GM19023 (cell line): ENCODE data around the gene VOPP1.
"Not testable (repeated sequence)": the region's sequence is repeated elsewhere in the genome, so short reads cannot be mapped to it uniquely, and the experiment has no call there.

Source experiments
- ATAC-seq: cut with Tn5 transposase; IDR thresholded peaks from one replicate; pipeline ENCODE4 v1.9.1; 2021; ENCODE audit warnings: mild to moderate bottlenecking, moderate library complexity; ENCODE audit not compliant: unreplicated experiment

VOPP1 gene, protein sequence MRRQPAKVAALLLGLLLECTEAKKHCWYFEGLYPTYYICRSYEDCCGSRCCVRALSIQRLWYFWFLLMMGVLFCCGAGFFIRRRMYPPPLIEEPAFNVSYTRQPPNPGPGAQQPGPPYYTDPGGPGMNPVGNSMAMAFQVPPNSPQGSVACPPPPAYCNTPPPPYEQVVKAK

DNA sequence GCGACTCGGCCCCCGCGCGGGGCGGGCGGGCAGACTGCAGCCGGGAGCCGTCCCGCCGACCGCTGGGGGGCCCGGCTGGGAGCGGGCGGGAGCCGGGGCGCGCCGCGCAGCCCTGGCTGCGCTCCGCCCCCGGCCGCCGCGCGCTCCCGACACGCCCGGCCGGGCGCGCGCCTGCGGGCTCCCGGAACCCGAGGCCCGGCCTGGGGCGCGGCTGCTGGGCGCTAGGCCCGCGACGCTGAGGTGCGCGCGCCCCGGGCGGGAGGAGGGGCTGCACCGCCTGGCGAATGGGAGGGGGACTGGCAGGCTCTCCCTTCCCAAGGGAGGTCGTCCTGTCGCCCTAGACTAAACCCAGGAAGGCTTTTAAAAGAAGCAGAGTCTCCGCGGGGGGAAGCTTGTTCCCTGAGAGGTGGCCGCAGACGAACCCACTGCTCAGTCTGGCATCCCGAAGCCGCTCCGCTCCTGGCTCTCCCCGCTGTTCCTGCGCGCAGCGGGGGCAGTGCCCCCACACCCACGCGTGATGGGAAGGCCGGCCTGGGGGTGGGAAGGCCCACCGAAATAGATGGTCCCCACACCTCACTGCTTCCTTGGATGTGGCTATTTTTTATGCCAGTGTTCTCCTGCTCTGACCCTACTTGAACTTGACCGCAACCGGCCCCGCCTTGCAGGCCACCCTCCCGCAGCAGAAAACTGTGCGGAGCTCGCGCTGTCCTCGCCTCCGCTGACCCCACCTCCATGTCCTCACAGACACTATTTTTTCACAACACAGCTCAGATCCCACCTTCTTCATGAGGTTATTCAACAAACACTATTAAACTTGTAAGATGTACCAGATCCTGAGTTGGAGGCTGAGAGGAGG is at the start of gene VOPP1:
Gene VOPP1 (minus strand): TSS at position 125 of the 856 bp plus-strand sequence. CDS start 178 bp downstream, outside the sequence.
- ATAC-seq, result peak; percentile 54

DNA sequence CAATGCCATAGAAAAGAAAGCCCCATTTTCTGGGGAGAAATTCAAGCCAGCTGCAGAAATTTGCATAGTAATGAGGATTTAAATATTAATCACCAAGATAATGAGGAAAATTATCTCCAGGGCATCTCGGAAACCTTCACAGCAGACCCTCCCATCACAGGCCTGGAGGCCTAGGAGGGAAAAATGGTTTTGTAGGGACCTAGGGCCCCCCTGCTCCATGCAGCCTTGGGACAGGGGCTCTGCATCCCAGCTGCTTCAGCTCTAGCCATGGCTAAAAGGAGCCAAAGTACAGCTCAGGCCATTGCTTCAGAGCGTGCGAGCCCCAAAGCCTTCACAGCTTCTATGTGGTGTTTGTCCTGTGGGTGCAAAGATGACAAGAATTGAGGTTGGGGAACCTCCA is 46.6 kb upstream of the VOPP1 start:
- no peak for ATAC-seq

DNA sequence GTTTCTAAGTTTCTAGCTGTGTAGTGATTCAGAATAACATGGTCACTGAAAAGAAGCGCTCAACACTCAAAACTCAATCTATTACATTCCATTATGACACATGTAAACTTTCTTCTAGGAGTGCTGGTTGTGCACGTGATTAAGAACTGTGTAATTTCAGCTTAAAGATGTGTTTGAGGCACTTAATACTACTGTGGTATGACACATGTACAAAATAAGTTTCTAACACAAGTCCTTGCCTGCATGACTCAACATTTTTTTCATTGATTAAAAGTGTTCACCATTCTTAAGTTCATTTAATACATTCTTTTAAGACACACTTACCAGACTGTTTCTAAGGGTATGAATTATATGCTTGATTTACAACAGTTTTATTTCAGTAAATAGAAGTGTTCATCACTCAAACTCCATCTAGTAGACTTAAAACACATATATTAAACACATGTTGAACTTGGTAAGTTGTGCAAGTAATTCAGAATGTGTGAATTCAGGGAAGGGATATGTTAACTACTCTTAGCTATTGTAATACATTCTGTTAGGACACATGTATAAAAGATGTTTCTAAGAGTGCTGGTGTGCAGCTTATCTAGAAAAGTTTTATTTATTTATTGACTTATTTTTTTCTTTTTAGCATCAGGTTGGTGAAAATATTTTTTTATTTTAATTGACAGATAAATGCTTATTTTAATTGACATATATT is 42.2 kb upstream of the VOPP1 start:
- not testable (repeated sequence) for ATAC-seq

DNA sequence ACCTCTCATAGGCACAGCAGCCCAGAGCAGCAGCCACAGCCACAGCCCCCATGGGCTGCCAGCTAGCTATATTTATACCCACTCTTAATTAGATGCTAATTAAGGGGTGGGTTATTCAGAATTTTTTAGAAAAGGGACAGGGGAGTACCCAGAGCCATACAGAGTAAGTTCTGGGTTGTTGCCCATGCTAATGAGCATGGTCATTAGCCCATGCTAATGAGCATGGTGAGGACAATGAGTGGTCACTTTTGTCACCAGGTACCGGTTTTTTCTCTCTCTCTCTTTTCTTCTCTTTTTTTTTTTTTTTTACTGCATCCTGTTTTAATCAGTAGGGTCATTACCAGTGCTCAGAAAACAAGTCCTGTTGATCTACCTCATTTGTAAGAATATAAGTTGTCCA is 37.4 kb upstream of the VOPP1 start:
- ATAC-seq, result not testable (repeated sequence)

DNA sequence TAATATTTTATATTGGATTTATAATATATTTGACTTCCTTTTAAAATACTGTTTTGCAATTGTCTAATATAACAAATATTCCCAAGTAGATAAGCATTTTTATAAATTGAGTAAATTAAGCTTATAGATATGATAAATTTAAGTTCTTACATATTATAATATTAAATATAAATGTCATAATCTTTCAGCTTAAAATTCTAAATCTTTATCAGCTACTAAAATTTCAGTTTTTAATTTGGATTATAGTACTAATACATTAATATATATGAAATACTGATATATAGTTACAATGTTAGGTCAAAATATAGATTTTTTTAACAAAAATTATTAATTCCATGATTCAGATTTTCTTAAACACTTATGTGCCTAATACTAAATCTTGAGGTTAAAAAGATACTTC is 33.4 kb upstream of the VOPP1 start:
- ATAC-seq, result not testable (repeated sequence)

DNA sequence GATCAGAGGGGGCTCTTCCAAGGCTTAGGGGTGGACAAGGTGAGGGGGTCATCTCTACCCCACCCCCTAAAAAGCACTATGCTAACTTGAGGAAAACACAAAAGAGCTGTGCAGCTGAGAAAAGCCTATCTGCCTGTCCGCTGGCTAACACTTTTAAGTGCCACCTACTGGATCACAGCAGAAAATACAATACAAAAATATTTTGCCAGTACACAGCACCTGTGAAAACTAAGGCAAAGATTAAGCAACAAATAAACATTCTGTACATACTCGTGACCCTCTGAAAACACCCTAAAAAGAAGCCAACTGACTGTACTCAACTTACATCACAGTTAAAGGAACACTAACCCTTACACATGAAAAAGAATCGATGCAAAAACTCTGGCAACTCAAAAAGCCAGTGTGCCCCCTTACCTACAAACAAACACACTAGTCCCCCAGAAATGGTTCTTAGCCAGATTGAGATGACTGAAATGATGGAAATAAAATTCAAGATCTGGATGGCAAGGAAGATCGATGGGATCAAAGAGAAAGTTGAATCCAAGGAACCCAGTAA is 25.7 kb upstream of the VOPP1 start:
- ATAC-seq, result not testable (repeated sequence)

DNA sequence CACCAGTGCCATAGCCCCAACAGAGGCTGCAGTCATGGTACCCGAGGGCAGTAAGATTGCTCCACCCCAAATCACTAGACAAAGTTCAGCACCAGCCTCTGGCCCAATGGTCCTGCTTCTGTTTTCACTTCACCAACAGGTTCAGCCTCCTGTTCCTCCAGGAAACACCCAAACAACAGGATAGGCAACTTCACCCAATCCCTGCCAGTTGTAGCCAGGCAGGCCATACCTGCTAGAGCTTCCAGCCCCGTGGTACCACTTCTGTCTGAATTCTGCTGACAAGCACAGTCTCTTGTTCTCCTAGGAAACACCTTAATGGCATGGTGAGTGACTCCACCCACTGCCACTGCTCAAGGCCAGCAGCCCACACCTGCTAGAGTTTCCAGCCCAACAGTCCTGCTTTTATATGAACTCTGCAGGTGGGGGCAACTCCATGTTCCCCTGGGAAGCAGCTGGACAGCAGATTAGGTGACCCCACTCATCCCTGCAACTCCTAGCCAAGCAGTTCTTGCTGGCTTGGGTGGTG is 25.0 kb upstream of the VOPP1 start:
- ATAC-seq, result not testable (repeated sequence)

DNA sequence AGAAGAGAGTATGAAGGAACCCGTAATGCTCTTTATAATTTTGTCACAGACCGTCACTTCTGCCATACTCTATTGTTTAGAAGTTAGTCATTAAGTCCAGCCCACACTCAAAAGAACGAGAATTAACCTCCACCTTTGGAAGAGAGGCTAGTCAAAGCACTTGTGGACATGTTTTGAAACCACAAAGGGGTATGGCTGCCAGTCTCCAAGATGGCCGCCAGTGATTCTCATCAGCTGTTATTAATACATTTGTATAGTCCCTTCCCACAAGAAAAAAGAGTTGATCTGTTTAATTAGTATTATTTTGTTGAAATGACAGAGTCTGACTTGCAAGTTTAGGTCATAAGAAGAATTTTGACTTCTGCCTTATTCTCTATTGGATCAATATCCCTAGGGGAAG is 23.2 kb upstream of the VOPP1 start:
- no peak for ATAC-seq

DNA sequence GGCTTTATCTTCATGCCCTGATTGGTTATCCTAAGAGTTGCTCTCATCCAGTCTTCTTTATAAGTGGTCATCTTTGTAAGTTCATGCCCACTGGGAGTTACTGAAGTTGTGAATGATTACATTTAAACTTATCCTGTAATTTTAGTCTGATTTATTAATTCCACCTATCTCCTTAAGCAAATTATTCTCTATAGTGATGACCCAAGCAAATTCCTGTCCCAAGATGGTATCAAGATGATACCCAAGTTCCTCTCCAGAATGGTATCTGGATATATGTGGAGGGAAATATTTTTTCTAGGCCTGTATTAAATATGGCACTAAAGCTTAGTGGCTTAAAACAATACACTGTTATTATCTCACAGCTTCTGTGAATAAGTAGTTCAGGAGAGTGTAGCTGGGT is 22.6 kb upstream of the VOPP1 start:
- ATAC-seq, result no peak

DNA sequence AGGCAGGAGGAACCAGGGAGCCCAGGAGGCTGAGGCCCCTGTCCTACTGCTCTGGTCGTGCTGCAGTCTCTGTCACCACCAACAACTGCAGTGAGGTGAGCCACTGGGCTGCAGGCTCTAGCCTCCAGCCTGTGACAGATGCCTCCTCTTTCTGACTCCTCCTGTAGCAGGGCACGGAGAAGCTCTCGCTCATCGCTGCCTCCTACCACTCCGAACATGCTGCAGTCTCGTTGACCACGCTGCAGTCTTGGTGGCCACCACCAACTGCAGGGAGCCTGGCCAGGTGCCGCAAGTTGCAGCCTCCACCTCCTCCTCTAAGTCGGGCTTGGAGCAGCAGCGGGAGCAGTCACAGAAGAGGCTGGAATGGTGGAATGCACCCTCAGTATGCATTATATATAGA is 22.1 kb upstream of the VOPP1 start:
- ATAC-seq, result no peak

DNA sequence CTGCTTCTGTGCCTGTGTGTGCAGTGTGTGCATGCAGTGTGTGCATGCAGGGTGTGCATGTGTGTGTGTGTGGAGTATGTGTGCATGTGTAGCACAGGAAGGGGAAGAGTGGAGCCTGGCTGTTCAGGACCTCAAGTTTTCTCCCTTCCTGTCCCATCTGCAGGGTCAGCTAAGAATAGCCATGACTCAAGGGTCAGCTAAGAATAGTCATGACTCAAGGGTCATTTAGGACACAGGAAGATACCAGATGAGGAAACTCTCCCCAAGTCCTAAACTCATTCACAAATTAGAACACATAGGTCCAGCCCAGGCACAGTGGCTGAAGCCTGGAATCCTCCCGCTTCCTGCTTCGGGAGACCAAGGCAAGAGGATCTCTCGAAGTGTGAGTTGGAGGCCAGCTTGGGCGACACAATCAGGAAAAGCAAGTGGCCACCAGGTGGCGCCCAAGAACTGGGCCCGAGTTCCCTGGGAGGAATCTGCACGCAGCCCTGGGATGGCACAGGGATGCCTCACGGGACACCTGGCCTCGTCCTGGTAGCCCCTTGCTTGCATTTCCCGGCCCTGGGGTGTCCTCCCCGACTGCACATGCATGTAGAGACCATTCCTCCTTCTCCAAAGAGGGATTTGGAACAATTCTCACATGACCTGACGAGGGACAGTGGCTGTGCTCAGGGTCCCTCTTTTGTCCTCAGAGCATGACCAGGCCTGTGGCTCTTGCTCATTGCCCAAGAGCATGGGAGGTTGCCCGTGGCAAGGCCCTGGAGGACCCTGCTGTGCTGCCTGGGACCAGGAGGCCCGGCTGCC is 21.4 kb upstream of the VOPP1 start:
- peak; percentile 58 for ATAC-seq

DNA sequence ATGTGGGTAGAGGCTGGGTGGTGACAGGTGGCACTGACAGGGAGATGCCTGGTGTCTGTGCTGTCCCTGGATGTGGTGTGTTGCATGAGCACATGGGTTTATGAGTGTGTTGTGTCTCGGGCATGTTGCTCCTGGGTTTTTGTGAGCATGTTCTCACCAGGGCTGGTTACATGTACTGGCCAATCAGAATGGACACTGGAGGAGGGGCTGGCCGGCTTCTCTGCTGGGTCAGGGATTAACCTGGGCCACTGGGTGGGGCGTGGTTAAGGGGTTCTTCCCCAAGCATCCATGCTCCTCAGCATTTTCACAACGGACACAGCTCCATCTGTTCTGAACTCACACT is 20.8 kb upstream of the VOPP1 start:
- no peak for ATAC-seq

DNA sequence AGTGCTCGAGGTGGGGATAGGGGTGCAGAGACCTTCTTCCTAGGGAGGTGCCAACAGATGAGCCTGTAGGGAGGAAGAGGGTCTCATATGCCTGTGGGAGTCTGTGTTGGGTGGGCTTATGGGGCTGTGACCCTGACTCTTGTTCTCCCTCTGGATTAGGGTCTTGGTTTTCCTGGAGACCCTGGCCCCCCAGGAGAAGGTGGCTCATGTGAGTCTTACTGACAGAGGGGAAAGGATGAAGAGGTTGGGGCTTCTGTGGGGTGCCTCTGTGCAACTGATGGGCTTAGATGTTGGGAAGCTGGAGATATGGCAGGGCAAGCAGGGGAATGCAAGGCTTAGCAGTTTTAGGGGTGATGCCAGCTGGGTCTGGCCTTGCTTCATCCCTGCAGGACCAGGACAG is 20.2 kb upstream of the VOPP1 start:
- no peak for ATAC-seq

DNA sequence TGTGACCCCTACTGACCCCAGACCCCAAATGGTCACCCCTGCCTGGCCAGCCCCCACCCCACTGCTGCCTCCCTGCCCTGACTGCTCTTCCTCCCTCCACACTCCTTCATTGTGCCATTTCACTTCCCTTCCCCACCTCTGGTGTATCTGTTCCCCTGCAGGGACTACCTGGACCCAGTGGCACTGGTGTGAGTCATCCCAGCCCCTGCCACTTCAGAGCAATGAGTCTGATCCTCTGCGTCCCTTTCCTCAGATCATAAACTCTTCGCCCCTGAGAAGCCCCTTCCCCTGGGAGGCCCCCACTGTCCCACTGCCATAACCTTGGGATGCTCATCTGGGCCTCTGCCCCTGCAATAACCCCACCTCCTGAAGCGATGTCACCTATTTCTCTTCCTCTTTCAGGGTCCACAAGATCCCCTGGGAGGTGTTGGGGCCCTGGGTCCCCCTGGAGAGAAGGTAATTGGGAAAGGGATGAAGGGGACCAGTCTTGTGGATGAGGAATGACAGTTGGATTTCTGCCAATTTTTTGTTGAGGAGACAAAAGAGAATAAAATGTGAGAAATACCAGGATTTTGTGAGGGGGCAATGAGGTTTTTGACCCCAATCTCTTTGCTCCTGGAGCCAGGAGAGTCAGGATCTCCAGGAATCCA is 19.1 kb upstream of the VOPP1 start:
- no peak for ATAC-seq

DNA sequence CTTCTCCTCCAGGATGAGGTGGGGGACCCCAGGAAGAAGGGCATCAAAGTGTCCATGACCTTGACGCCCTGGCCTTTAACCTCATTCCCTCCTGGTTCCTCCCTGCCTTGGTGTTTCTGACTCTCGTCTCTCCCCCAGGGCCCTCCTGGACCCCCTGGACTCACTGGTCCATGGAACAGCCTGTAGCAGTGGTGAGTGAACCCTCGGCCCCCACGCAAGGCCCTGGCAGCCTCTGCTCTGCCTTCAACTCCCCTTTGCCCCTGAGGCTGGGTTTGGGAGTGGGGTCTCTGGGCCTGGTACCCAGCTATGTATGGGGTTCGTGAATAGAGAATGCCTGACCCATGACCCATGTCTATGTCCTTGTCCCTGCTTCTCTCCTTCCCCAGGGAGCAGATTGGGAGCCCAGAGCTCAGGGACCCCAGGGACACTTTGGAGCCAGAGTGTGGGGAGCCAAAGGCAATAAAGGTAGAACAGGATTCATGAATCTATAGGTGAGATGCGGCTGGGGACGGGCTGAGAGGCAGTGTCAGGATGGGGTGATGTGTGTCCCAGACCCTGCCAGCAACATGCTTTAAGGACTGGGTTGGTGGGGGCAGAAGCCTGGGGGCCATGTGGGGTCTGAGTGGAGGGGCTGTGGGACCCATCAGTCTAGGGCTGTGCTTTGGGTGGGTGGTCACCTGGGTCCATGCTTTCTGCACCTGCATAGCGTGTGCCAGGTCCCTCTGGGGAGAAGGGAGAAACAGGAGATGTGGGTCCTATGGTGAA is 18.4 kb upstream of the VOPP1 start:
- no peak for ATAC-seq

DNA sequence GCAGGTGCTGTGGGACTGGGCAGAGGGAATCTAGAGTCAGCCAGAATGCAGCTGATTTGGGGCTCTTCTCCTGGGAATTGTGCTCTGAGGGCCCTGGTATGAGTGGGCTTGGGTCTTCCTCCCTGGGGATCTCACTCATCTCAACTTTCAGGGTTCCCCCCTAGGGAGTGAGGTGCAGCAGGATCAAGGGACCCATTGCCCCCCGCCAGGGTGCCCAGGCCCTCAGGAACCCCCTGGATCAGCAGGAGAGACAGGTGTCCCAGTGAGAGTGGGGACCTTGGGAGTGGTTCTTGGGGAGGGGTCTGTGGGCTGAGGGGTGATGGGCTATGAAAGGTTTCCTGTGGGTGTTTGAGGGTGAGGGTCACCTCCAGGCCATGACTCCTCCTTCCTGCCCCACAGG is 17.6 kb upstream of the VOPP1 start:
- ATAC-seq, result no peak

DNA sequence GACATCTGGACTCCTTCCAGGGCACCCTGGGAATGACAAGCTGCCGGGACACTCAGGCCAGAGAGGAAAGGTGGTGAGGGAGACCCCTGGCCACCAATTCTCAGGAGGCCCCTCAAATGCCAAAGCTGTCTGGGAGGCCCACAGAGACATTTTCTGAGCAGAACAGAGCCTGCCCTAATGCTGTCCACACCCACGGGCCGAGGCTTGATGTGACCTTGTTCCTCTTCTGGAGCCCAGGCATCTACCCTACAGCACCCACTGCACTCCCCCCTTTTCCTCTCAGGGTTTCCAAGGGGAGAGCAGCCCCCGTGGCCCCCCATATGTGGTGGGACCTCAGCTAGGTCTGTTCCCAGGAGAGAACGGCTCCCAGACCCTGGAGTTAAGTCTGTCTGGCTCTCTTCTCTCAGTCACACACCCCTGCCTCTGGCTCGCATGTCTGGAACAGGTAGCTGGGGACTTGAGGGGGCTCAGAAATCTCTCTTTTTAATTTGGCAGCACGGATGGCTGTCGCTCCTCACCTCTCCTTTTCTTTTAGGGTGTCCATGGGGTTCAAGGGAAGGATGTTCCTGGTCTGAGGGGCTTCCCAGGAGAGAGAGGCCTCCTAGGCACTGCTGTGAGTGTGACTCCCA is 16.8 kb upstream of the VOPP1 start:
- no peak for ATAC-seq

DNA sequence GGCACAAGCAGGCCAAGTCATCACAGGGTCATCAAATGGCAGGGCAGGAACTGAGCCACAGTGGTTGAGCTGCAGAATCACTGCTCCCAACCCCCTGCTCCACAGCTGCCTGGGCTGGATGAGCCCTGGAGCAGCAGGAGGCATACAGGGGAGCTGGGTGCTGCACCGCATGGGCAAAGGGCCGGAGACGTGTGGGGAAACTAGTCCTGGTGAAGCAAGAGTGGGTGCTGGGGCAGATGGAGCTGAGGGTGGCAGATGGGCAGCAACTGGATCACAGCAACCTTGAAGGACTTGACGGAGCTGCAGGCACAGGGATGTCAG is 16.0 kb upstream of the VOPP1 start:
- ATAC-seq, result no peak
